K562 (cell line): ENCODE measurements around the gene KIFC3. TPM values are rescaled to one million over a fixed set of nuclear protein-coding genes. Genes with fewer than 3 reads are reported as not detected.

ENCODE experiments used
- CEBPB ChIP-seq: fragments of 450-650 bp; IDR thresholded peaks from 2 replicates; pipeline ENCODE4 v1.6.1; 2016; ENCODE audit warnings: missing genetic modification characterization, missing compliant biosample characterization
- CHD4 ChIP-seq: fragments of 200-600 bp; sonication (generic); IDR thresholded peaks from 3 replicates; pipeline ENCODE4 v1.6.1; 2012; ENCODE audit warnings: low read depth, mild to moderate bottlenecking, mixed read lengths, low read length, inconsistent platforms; ENCODE audit not compliant: insufficient read depth, insufficient replicate concordance, poor library complexity, severe bottlenecking
- DACH1 ChIP-seq: fragments of 450-650 bp; IDR thresholded peaks from 2 replicates; pipeline ENCODE4 v1.6.1; 2018; ENCODE audit not compliant: partially characterized antibody
- ELF4 ChIP-seq: fragments of 450-650 bp; formaldehyde crosslinking; IDR thresholded peaks from 2 replicates; pipeline ENCODE4 v1.4.0; 2022; ENCODE audit warnings: missing genetic modification characterization
- EP300 ChIP-seq: IDR thresholded peaks from 2 replicates; pipeline ENCODE4 v1.6.1; 2012; ENCODE audit warnings: low read length, improper control_type of control experiment
- MCM7 ChIP-seq, 2 experiments: fragments of 450-650 bp; IDR thresholded peaks; 2 replicates each; pipeline ENCODE4 v1.6.1; 2016 to 2018
- PTBP1 ChIP-seq: fragments of 200-400 bp; formaldehyde crosslinking; IDR thresholded peaks from 2 replicates; pipeline ENCODE4 v1.6.1; 2017; ENCODE audit warnings: low read depth, low read length
- RBM25 ChIP-seq: fragments of 200-400 bp; formaldehyde crosslinking; IDR thresholded peaks from 2 replicates; pipeline ENCODE4 v1.6.1; 2018; ENCODE audit warnings: low read length, low read depth, moderate library complexity; ENCODE audit not compliant: severe bottlenecking
- SMARCA5 ChIP-seq: fragments of 450-650 bp; IDR thresholded peaks from 2 replicates; pipeline ENCODE4 v1.6.1; 2016
- SNIP1 ChIP-seq: fragments of 450-650 bp; IDR thresholded peaks from 2 replicates; pipeline ENCODE4 v1.7.1; 2017; ENCODE audit warnings: low read depth, mild to moderate bottlenecking
- ZBTB7A ChIP-seq: IDR thresholded peaks from 2 replicates; pipeline ENCODE4 v1.6.1; 2011; ENCODE audit warnings: low read depth, mild to moderate bottlenecking, low read length, moderate library complexity, borderline replicate concordance; ENCODE audit not compliant: control insufficient read depth
- ZNF311 ChIP-seq: fragments of 250-450 bp; sonication (Bioruptor Pico); IDR thresholded peaks from 2 replicates; pipeline ENCODE4 v1.4.0; 2020; ENCODE audit warnings: mild to moderate bottlenecking, moderate library complexity
- ZNF584 ChIP-seq: fragments of 200-800 bp; sonication (Bioruptor generic); IDR thresholded peaks from 2 replicates; pipeline ENCODE4 v1.6.1; 2016; ENCODE audit warnings: low read depth, mild to moderate bottlenecking, missing genetic modification characterization, missing compliant biosample characterization
- polyA plus RNA-seq, 8 experiments: library from polyadenylated mRNA; depleted of rRNA in 4 of 8; stranded (reverse) in 5 of 8; unstranded in 3 of 8; fragments of >200 nt; fragmentation: Nextera tagmentation in 2 of 8; fragmentation: Illumina TruSeq in 1 of 8; extraction: Ambion mirVana in 2 of 8; extraction: Trizol in 1 of 8; gene quantifications; 2 replicates each; pipeline versions ENCODE4 v1.2.1 to v1.2.3, GENCODE V29; 2011 to 2014; ENCODE audit warnings: inconsistent platforms in 1 of 8, missing spikeins in 1 of 8
- total RNA-seq, 7 experiments: library from RNA; depleted of rRNA in 6 of 7; stranded (reverse); fragments of >200 nt in 6 of 7; fragmentation: Illumina TruSeq in 2 of 7; extraction: Trizol in 2 of 7; gene quantifications; 2 replicates each; pipeline versions ENCODE4 v1.2.1 to v1.2.3, GENCODE V29; 2011 to 2021; ENCODE audit warnings: low replicate concordance in 1 of 7
- TF ChIP-seq, protein P1 (sequence below): fragments of 250-450 bp; sonication (Bioruptor Pico); IDR thresholded peaks from 2 replicates; pipeline ENCODE4 v1.4.0; 2020

KIFC3 gene
- total and polyA plus RNA-seq, 9 of the 15 experiments (the other 6 are each of a cell fraction or from before 2014, with no cell fraction given) = 0.23 to 105 (median 26.2) TPM

DNA sequence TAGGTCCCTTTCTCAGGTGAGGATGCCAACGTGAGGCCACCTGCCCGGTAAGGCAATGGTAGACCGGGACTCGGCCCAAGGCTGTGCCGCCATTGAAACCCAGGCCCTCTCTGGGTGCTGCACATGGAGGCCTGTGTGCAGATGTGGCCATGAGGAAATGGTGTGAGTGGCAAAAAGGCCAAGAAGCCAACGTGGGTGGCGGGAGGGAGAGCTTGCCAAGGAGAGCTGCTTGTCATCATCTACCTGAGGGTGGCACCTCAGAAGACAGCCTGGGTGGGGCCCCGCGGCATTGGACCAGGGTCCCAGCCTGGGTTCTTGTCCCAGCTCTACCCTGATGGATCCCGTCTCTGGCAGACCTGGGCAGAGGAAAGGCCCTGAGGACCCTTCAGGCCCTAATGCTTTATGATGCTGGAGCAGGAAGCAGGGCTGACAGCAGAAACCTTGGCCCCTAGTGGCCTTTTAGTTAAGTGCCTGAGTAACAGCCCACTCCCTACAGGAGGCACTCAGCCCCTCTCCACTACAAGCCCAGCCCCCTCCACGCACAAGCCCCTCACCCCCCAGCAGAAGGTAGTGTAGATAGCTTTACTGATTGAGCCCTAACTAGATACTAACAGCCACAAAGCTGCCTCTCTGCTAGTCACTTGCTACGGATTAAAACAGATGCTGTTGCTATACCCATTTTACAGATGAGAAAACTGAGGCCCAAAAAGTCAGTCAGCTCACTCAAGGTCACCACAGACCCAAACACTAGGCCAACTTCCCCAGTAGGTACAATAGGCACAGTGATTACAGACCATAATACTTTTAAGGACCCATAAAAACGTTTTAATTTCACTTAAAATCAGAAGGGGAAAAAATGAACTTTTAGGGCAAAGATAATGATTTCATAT is 26.2 kb upstream of the KIFC3 start (continued):
- TF ChIP-seq ZNF584 (CRISPR knock-in tag) = no peak
- peak; percentile 95 for TF ChIP-seq SMARCA5
- no peak for TF ChIP-seq ELF4 (CRISPR knock-in tag)
- no peak for TF ChIP-seq ZNF311 (CRISPR knock-in tag)
- TF ChIP-seq EP300 = no peak
- TF ChIP-seq ZBTB7A = 0 out of 2 replicates have a peak, but pooled peaks have one; percentile 35
- TF ChIP-seq PTBP1 = 0 out of 2 replicates have a peak, but pooled peaks have one; percentile 61
- peak; percentile 9 for TF ChIP-seq DACH1
- TF ChIP-seq MCM7 (IDR thresholded peaks at IDR 0.05) = no peak
- TF ChIP-seq CHD4 = peak; percentile 92
- TF ChIP-seq RBM25 = peak; percentile 96
- TF ChIP-seq SNIP1 = no peak
- TF ChIP-seq, protein P1, sequence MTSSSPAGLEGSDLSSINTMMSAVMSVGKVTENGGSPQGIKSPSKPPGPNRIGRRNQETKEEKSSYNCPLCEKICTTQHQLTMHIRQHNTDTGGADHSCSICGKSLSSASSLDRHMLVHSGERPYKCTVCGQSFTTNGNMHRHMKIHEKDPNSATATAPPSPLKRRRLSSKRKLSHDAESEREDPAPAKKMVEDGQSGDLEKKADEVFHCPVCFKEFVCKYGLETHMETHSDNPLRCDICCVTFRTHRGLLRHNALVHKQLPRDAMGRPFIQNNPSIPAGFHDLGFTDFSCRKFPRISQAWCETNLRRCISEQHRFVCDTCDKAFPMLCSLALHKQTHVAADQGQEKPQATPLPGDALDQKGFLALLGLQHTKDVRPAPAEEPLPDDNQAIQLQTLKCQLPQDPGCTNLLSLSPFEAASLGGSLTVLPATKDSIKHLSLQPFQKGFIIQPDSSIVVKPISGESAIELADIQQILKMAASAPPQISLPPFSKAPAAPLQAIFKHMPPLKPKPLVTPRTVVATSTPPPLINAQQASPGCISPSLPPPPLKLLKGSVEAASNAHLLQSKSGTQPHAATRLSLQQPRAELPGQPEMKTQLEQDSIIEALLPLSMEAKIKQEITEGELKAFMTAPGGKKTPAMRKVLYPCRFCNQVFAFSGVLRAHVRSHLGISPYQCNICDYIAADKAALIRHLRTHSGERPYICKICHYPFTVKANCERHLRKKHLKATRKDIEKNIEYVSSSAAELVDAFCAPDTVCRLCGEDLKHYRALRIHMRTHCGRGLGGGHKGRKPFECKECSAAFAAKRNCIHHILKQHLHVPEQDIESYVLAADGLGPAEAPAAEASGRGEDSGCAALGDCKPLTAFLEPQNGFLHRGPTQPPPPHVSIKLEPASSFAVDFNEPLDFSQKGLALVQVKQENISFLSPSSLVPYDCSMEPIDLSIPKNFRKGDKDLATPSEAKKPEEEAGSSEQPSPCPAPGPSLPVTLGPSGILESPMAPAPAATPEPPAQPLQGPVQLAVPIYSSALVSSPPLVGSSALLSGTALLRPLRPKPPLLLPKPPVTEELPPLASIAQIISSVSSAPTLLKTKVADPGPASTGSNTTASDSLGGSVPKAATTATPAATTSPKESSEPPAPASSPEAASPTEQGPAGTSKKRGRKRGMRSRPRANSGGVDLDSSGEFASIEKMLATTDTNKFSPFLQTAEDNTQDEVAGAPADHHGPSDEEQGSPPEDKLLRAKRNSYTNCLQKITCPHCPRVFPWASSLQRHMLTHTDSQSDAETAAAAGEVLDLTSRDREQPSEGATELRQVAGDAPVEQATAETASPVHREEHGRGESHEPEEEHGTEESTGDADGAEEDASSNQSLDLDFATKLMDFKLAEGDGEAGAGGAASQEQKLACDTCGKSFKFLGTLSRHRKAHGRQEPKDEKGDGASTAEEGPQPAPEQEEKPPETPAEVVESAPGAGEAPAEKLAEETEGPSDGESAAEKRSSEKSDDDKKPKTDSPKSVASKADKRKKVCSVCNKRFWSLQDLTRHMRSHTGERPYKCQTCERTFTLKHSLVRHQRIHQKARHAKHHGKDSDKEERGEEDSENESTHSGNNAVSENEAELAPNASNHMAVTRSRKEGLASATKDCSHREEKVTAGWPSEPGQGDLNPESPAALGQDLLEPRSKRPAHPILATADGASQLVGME (CRISPR knock-in tag) = no peak
- no peak for TF ChIP-seq CEBPB (tag)
